OCI-LY1 (cell line): Measurements from ENCODE around the gene CACNA1I.

Source experiments
- H2AFZ ChIP-seq: fragments of 200-600 bp; sonication (generic), shearing (Covaris generic); 2 replicates; pipeline ENCODE4 v1.6.0; 2014; ENCODE audit warnings: antibody characterized with exemption, mild to moderate bottlenecking, low read length
- H3F3A ChIP-seq: fragments of 200-600 bp; sonication (generic), shearing (Covaris generic); 2 replicates; pipeline ENCODE4 v1.6.0; 2014; ENCODE audit warnings: mild to moderate bottlenecking, antibody characterized with exemption, low read length, moderate library complexity; ENCODE audit not compliant: insufficient read depth
- H3K27ac ChIP-seq: fragments of 200-600 bp; sonication (generic); 2 replicates; pipeline ENCODE4 v1.5.1; 2014; ENCODE audit warnings: low read length, mixed run types, mild to moderate bottlenecking, low read depth; ENCODE audit not compliant: poor library complexity, severe bottlenecking
- H3K27me3 ChIP-seq: fragments of 200-600 bp; sonication (generic); 2 replicates; pipeline ENCODE4 v1.6.0; 2014; ENCODE audit warnings: antibody characterized with exemption, mild to moderate bottlenecking, low read length, moderate library complexity; ENCODE audit not compliant: insufficient read depth
- H3K36me3 ChIP-seq: fragments of 200-600 bp; sonication (generic); 2 replicates; pipeline ENCODE4 v1.6.1; 2014; ENCODE audit warnings: mild to moderate bottlenecking, antibody characterized with exemption, low read length, moderate library complexity, mixed read lengths; ENCODE audit not compliant: insufficient read depth
- H3K4me1 ChIP-seq: fragments of 200-600 bp; sonication (generic); 2 replicates; pipeline ENCODE4 v1.5.1; 2014; ENCODE audit warnings: mild to moderate bottlenecking, low read length, moderate library complexity; ENCODE audit not compliant: insufficient read depth, severe bottlenecking
- H3K4me2 ChIP-seq: fragments of 200-600 bp; sonication (generic), shearing (Covaris generic); 2 replicates; pipeline ENCODE4 v1.6.1; 2014; ENCODE audit warnings: low read length
- H3K4me3 ChIP-seq: fragments of 200-600 bp; sonication (generic); 2 replicates; pipeline ENCODE4 v1.5.1; 2014; ENCODE audit warnings: low read length, low read depth, mild to moderate bottlenecking, mixed read lengths; ENCODE audit not compliant: poor library complexity, severe bottlenecking
- H3K79me2 ChIP-seq: fragments of 200-600 bp; shearing (Covaris generic); 2 replicates; pipeline ENCODE4 v1.6.1; 2016; ENCODE audit warnings: mixed run types, low read length, mixed read lengths; ENCODE audit not compliant: insufficient read depth
- H3K9ac ChIP-seq: fragments of 200-600 bp; sonication (generic), shearing (Covaris generic); 2 replicates; pipeline ENCODE4 v1.6.1; 2014; ENCODE audit warnings: mild to moderate bottlenecking, low read length, mixed read lengths
- H3K9me2 ChIP-seq: fragments of 200-600 bp; sonication (generic), shearing (Covaris generic); 2 replicates; pipeline ENCODE4 v1.6.1; 2014; ENCODE audit warnings: low read depth, mild to moderate bottlenecking, low read length, mixed read lengths
- H3K9me3 ChIP-seq: fragments of 200-600 bp; shearing (Covaris generic); 2 replicates; pipeline ENCODE4 v1.6.1; 2014; ENCODE audit warnings: low read length, mixed read lengths
- H4K20me1 ChIP-seq: fragments of 200-600 bp; sonication (generic), shearing (Covaris generic); 2 replicates; pipeline ENCODE4 v1.6.0; 2016; ENCODE audit warnings: mild to moderate bottlenecking, low read length; ENCODE audit not compliant: insufficient read depth
- CTCF ChIP-seq: fragments of 200-600 bp; sonication (generic), shearing (Covaris generic); IDR thresholded peaks from 2 replicates; pipeline ENCODE4 v1.5.1; 2017; ENCODE audit warnings: mild to moderate bottlenecking, antibody characterized with exemption, low read length, moderate library complexity, mixed read lengths
- EZH2 ChIP-seq: fragments of 200-600 bp; sonication (generic), shearing (Covaris generic); IDR thresholded peaks from 2 replicates; pipeline ENCODE4 v1.8.0; 2017; ENCODE audit warnings: borderline replicate concordance, mixed run types, mild to moderate bottlenecking, antibody characterized with exemption, low read length, moderate library complexity, mixed read lengths

Gene CACNA1I

GRCh38 chr22:39577900-39578299, 7.3 kb downstream of the CACNA1I start:
- Histone ChIP-seq H3K9me2 (no peaks in the 10 kb centered on the region), H3K27ac (no peak overlapping the region), H3K4me3 (no peak overlapping the region), H3K27me3 (0 out of 2 replicates have a peak, but pooled peaks cover 5% of the 10 kb centered on the region), H4K20me1 (no peaks in the 10 kb centered on the region), H3K36me3 (no peaks in the 10 kb centered on the region), H2AFZ (no peak overlapping the region), H3K9ac (no peak overlapping the region), H3F3A (no peaks in the 10 kb centered on the region), H3K79me2 (no peaks in the 10 kb centered on the region), H3K9me3 (no peaks in the 10 kb centered on the region), H3K4me2 (no peak overlapping the region), H3K4me1 (no peaks in the 10 kb centered on the region)
- TF ChIP-seq EZH2 (no peak), CTCF (no peak)

- Histone ChIP-seq H3K4me2 (no peak overlapping the region), H3K36me3 (no peaks in the 10 kb centered on the region), H4K20me1 (no peaks in the 10 kb centered on the region), H3K27ac (no peak overlapping the region), H3F3A (no peaks in the 10 kb centered on the region), H3K9me3 (no peaks in the 10 kb centered on the region), H3K4me3 (no peak overlapping the region), H3K9me2 (no peaks in the 10 kb centered on the region), H3K9ac (no peak overlapping the region), H2AFZ (no peak overlapping the region), H3K4me1 (no peaks in the 10 kb centered on the region), H3K79me2 (no peaks in the 10 kb centered on the region), H3K27me3 (0 out of 2 replicates have a peak, but pooled peaks cover 5% of the 10 kb centered on the region)
- no peak for TF ChIP-seq EZH2
- no peak for TF ChIP-seq CTCF
Observed at GRCh38 chr22:39580006-39580441, 9.5 kb downstream of the CACNA1I start.

GRCh38 chr22:39580795-39581194, 10.2 kb downstream of the CACNA1I start:
- Histone ChIP-seq H3F3A (no peaks in the 10 kb centered on the region), H3K36me3 (no peaks in the 10 kb centered on the region), H3K27ac (no peak overlapping the region), H3K9ac (no peak overlapping the region), H3K9me3 (no peaks in the 10 kb centered on the region), H3K79me2 (no peaks in the 10 kb centered on the region), H3K4me1 (no peaks in the 10 kb centered on the region), H2AFZ (no peak overlapping the region), H3K27me3 (0 out of 2 replicates have a peak, but pooled peaks cover 5% of the 10 kb centered on the region), H3K4me2 (no peak overlapping the region), H3K4me3 (no peak overlapping the region), H3K9me2 (no peaks in the 10 kb centered on the region), H4K20me1 (no peaks in the 10 kb centered on the region)
- no peak for TF ChIP-seq CTCF
- no peak for TF ChIP-seq EZH2
